Mucosa of stomach (tissue), 1 donor: ENCODE data around the gene PBRM1.

Experiments used
- H3K27me3 ChIP-seq: one replicate; pipeline ENCODE4 v1.7.0; 2013; ENCODE audit warnings: mild to moderate bottlenecking, low read length; ENCODE audit not compliant: control insufficient read depth, insufficient read depth
- H3K36me3 ChIP-seq: one replicate; pipeline ENCODE4 v1.7.0; 2013; ENCODE audit warnings: low read length; ENCODE audit not compliant: control insufficient read depth, insufficient read depth
- H3K4me1 ChIP-seq: one replicate; pipeline ENCODE4 v1.7.0; 2013; ENCODE audit warnings: mild to moderate bottlenecking, low read length; ENCODE audit not compliant: control insufficient read depth, insufficient read depth
- H3K4me3 ChIP-seq: one replicate; pipeline ENCODE4 v1.7.0; 2013; ENCODE audit warnings: low read length
- H3K9ac ChIP-seq: one replicate; pipeline ENCODE4 v1.7.0; 2013; ENCODE audit warnings: mild to moderate bottlenecking, low read length, moderate library complexity
- H3K9me3 ChIP-seq: one replicate; pipeline ENCODE4 v1.7.0; 2013; ENCODE audit warnings: mild to moderate bottlenecking, low read length, moderate library complexity; ENCODE audit not compliant: control insufficient read depth
- donor health status: Pancreatic carcinoma.

Gene PBRM1

DNA sequence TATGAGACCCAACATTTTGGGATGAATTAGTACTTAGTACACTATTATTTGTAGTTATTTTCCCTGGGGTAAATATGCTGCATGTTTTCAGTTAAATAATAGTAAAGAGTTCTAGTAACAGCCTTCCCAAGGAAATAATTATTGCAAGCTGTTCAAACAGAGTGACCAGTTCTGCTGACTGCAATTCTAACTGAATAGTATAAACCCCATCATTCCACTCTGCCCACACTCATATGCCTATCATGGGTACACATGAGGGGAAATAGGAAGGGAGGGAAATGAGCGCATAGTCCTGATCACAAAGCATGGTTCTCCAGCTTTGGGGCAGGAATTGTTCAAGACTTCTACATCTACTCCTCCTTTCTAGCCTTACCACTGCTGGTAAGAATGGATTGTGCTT, 130.7 kb downstream of the PBRM1 start:
- no peaks in the 10 kb centered on the region for H3K9me3 ChIP-seq

GRCh38 chr3:52554026-52554755, 131.5 kb downstream of the PBRM1 start:
- H3K4me1 ChIP-seq = no peaks in the 10 kb centered on the region
- H3K36me3 ChIP-seq = peaks cover 7% of the 10 kb centered on the region
- no peak overlapping the region for H3K4me3 ChIP-seq
- no peak overlapping the region for H3K9ac ChIP-seq
- H3K27me3 ChIP-seq = no peaks in the 10 kb centered on the region
- H3K9me3 ChIP-seq = no peaks in the 10 kb centered on the region

More for the DNA sequence above, 130.7 kb downstream of the PBRM1 start:
- no peaks in the 10 kb centered on the region for H3K27me3 ChIP-seq
- no peaks in the 10 kb centered on the region for H3K4me1 ChIP-seq
- H3K36me3 ChIP-seq = peaks cover 7% of the 10 kb centered on the region
- no peak overlapping the region for H3K9ac ChIP-seq
- no peak overlapping the region for H3K4me3 ChIP-seq

- H3K9ac ChIP-seq = no peak overlapping the region
- no peak overlapping the region for H3K4me3 ChIP-seq
- H3K4me1 ChIP-seq = no peaks in the 10 kb centered on the region
- H3K36me3 ChIP-seq = peaks cover 7% of the 10 kb centered on the region
- H3K27me3 ChIP-seq = no peaks in the 10 kb centered on the region
- no peaks in the 10 kb centered on the region for H3K9me3 ChIP-seq
These were observed 133.6 kb downstream of the PBRM1 start for GRCh38 chr3:52552089-52552488.

GRCh38 chr3:52551118-52551517, 134.6 kb downstream of the PBRM1 start:
- Histone ChIP-seq H3K27me3 (no peaks in the 10 kb centered on the region), H3K4me1 (no peaks in the 10 kb centered on the region), H3K9ac (no peak overlapping the region), H3K4me3 (no peak overlapping the region), H3K9me3 (no peaks in the 10 kb centered on the region), H3K36me3 (peaks cover 7% of the 10 kb centered on the region)

DNA sequence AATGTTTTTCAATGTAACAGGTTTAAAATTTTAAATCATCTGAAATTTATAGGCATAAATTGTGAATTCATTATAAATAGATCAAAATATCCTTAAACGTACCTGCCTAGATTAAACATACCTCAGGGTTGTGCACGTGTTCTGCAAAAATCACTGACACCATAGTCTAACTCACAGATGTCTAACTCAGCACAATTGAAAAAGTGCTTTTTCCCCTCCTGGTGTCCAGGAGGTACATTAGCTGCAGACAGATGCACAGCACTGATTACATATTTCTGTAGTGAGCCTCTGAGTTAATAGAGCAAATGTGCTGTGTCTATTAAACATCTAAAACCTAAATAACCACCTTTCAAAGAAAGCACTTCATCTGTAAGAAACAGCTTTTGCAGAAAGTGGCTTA, 138.6 kb downstream of the PBRM1 start:
- Histone ChIP-seq H3K9me3 (no peaks in the 10 kb centered on the region), H3K27me3 (no peaks in the 10 kb centered on the region), H3K36me3 (no peaks in the 10 kb centered on the region), H3K4me3 (no peak overlapping the region), H3K4me1 (no peaks in the 10 kb centered on the region), H3K9ac (no peak overlapping the region)

DNA sequence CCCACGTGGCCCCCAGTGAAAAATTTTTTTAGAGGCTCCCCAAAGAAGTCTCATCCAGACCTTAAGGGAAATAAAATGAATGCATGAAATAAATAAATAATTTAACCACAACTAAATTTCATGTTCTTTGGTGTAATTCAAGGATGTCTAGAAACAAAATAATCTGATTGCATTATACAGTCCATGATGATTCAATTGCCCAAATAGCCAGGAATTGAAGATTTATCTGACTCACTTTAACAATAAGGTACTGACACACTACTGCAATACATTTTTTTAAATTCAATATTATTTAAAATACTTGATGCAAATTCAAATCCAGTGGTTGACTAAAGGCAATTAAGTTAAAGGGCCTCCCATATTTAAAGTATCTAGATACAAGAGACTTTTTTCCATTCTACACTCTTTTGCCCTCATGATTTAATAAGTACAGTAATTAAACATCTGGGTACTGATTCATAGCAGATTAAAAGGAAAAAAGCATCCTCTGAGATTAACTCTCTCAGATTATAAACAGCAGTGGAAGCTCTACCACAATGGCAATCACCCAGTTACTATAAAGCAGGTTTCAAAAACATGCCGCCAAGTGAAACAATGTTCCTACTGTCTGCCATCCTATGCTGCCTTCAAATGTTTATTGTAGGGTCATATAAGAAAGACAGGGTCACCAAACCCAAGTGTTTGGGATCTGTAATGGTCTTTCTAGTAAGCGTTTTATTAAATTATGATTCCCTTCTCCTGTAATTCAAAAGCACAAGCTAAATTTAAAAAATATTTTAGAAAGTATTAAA, 139.4 kb downstream of the PBRM1 start:
- H3K36me3 ChIP-seq = no peaks in the 10 kb centered on the region
- no peak overlapping the region for H3K9ac ChIP-seq
- no peaks in the 10 kb centered on the region for H3K27me3 ChIP-seq
- H3K9me3 ChIP-seq = no peaks in the 10 kb centered on the region
- H3K4me1 ChIP-seq = no peaks in the 10 kb centered on the region
- H3K4me3 ChIP-seq = no peak overlapping the region

DNA sequence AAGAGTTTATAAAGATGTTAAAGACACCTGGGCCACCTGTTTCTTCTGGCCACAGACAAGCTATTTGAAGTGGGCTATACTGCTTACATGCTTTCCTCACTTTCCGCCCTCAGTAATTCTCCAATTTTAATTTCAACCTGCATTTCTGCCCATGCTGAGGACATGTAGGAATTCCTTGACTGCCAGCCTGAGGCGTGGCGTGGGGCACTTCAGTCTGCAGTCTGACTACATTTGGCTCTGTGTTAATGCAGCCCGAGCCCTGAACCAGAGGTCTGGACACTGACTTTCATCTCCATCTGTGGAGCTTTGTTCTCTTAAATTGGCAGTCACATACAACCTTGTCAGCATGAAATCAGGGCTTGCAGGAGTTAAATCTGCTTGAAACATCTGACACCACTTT, 140.8 kb downstream of the PBRM1 start:
- Histone ChIP-seq H3K9me3 (no peaks in the 10 kb centered on the region), H3K36me3 (no peaks in the 10 kb centered on the region), H3K4me1 (no peaks in the 10 kb centered on the region), H3K9ac (no peak overlapping the region), H3K4me3 (no peak overlapping the region), H3K27me3 (no peaks in the 10 kb centered on the region)

GRCh38 chr3:52541050-52541449, 144.7 kb downstream of the PBRM1 start:
- no peak overlapping the region for H3K4me3 ChIP-seq
- no peaks in the 10 kb centered on the region for H3K27me3 ChIP-seq
- no peaks in the 10 kb centered on the region for H3K36me3 ChIP-seq
- peaks cover 20% of the 10 kb centered on the region for H3K4me1 ChIP-seq
- no peaks in the 10 kb centered on the region for H3K9me3 ChIP-seq
- no peak overlapping the region for H3K9ac ChIP-seq

DNA sequence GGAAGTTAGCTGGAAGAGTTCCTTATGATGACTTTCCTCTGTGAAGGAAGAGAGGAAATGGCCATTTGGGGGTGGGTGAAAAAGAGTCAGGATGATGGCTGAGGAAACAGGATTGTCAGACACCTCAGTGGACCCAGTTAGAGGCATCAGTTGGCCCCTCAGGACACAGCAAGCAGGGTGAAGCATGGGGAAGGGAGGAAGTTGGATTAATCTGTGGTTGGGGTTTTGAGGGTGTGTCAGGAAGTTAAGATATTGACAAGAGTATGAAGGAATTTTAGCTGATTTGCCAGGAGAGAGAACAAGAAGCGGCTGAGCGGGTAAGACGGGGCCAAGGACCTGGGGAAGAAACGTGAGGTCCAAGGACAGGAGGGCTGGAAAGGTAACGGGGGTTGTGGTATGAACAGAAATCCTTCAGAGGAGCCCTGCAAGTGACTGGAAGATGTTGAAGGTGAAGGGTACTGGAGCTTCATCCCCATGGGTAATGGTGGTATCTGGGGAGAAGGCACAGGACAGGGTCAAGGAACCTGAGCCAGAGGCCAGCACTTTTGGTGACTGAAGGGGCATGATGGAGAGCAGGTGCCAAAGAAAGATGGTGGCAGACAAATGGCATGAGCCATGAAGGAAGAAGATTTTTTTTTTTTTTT, 146.6 kb downstream of the PBRM1 start:
- Histone ChIP-seq H3K36me3 (no peaks in the 10 kb centered on the region), H3K9ac (no peak overlapping the region), H3K4me1 (peaks cover 30% of the 10 kb centered on the region), H3K27me3 (no peaks in the 10 kb centered on the region), H3K9me3 (no peaks in the 10 kb centered on the region), H3K4me3 (no peak overlapping the region)

GRCh38 chr3:52537726-52538421, 147.8 kb downstream of the PBRM1 start:
- Histone ChIP-seq H3K36me3 (no peaks in the 10 kb centered on the region), H3K9me3 (no peaks in the 10 kb centered on the region), H3K27me3 (no peaks in the 10 kb centered on the region), H3K9ac (peak overlapping the region; percentile 89), H3K4me1 (peaks cover 34% of the 10 kb centered on the region), H3K4me3 (peak overlapping the region; percentile 83)

DNA sequence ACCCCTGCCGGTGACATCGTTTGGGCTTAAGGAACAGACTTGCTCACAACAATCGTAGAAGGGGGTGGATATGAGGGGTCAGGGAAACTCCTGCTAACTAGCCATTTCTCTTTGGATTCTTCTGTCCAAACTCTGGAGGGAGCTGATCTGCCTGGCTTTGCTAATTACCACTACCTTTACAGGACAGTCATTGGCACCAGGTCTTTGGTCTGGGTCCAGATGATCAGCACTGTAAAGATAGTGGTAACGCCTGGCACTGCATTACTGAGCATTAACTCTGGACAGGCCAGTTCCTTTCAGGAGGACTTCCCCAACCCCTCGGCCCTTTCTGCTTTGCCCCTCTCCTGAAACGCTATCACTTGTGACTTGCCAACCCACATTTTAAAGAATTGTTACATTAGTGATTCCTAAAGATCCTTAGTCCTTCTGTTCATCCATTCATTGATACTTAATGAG, 148.5 kb downstream of the PBRM1 start:
- Histone ChIP-seq H3K4me1 (peaks cover 40% of the 10 kb centered on the region), H3K9ac (peak overlapping the region; percentile 89), H3K4me3 (peak overlapping the region; percentile 83), H3K9me3 (no peaks in the 10 kb centered on the region), H3K27me3 (no peaks in the 10 kb centered on the region), H3K36me3 (no peaks in the 10 kb centered on the region)
